Hepatocyte (in vitro differentiated cells): ENCODE results near the gene MIEN1.

Source experiments
- CTCF ChIP-seq: fragments of 200-600 bp; sonication (generic); IDR thresholded peaks from 2 replicates; pipeline ENCODE4 v1.5.1; 2016; ENCODE audit warnings: antibody characterized with exemption, mild to moderate bottlenecking; ENCODE audit not compliant: poor library complexity
- EZH2 ChIP-seq: fragments of 200-600 bp; sonication (generic); IDR thresholded peaks from 2 replicates; pipeline ENCODE4 v1.6.1; 2016; ENCODE audit warnings: antibody characterized with exemption, mild to moderate bottlenecking, borderline replicate concordance
- EZH2phosphoT487 ChIP-seq: fragments of 200-600 bp; sonication (generic); IDR thresholded peaks from one replicate; pipeline ENCODE4 v1.6.1; 2018; ENCODE audit warnings: antibody characterized with exemption, mild to moderate bottlenecking, low read depth, moderate library complexity; ENCODE audit not compliant: unreplicated experiment, severe bottlenecking

- no peak for TF ChIP-seq CTCF
- TF ChIP-seq EZH2 = no peak
- no peak for TF ChIP-seq EZH2phosphoT487
Observed at GRCh38 chr17:39742126-39742855, 12.0 kb upstream of the MIEN1 start.
